Neutrophil (primary cell): ENCODE data around the gene TNFRSF19.

Experiments
- H3K27ac ChIP-seq: fragments of 200-600 bp; sonication (generic); 2 replicates; pipeline ENCODE4 v1.5.1; 2016; ENCODE audit warnings: mild to moderate bottlenecking, moderate library complexity
- H3K27me3 ChIP-seq: fragments of 200-600 bp; sonication (generic); 2 replicates; pipeline ENCODE4 v1.6.0; 2016; ENCODE audit warnings: mild to moderate bottlenecking
- H3K36me3 ChIP-seq: fragments of 200-600 bp; sonication (generic); 2 replicates; pipeline ENCODE4 v1.5.1; 2017
- H3K4me1 ChIP-seq, 2 experiments: fragments of 200-600 bp in 1 of 2; sonication (generic) in 1 of 2; 1 replicate in 1 of 2; 2 replicates in 1 of 2; pipeline versions ENCODE4 v1.5.1 to v1.6.1; 2013 to 2016; ENCODE audit warnings: low read depth in 1 of 2, low read length in 1 of 2, mild to moderate bottlenecking in 1 of 2, moderate library complexity in 1 of 2; ENCODE audit not compliant: control insufficient read depth in 1 of 2, insufficient read depth in 1 of 2
- H3K4me3 ChIP-seq, 2 experiments: fragments of 200-600 bp in 1 of 2; sonication (generic) in 1 of 2; 1 replicate in 1 of 2; 2 replicates in 1 of 2; pipeline ENCODE4 v1.5.1; 2013 to 2016; ENCODE audit warnings: low read depth in 1 of 2, low read length in 1 of 2, mild to moderate bottlenecking in 1 of 2, moderate library complexity in 1 of 2
- H3K9me3 ChIP-seq: fragments of 200-600 bp; sonication (generic); 2 replicates; pipeline ENCODE4 v1.5.1; 2016
- CTCF ChIP-seq: fragments of 200-600 bp; sonication (generic); IDR thresholded peaks from 2 replicates; pipeline ENCODE4 v1.5.1; 2016; ENCODE audit warnings: antibody characterized with exemption

The TNFRSF19 gene

GRCh38 chr13:23680845-23681669 lies 110.8 kb downstream of the TNFRSF19 start:
- Histone ChIP-seq H3K36me3 (no peaks in the 10 kb centered on the region), H3K4me1 (no peaks in the 10 kb centered on the region), H3K4me3 (no peak overlapping the region), H3K9me3 (no peaks in the 10 kb centered on the region), H3K27ac (no peak overlapping the region), H3K27me3 (no peaks in the 10 kb centered on the region)
- no peak for TF ChIP-seq CTCF

DNA sequence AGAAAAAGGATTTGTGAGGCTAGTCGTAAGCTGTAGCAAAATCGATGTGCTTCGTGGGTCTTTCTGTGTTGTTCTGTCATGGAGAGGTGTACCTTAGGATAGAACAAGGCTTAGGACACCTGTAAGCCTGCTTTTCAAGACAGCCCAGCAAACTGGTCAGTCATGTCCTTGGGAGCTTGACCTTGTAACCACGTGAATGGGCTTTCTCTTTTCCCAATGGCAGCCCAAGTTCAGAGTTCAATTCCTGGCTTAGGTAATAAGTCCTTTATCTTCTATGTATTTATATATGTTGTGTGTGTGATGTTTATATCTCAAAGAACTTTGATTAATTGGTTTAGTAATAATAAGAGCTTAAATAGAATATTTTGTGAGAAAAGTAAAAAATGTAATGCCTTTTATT lies 112.9 kb downstream of the TNFRSF19 start:
- H3K4me3 ChIP-seq: no peak overlapping the region
- no peak for TF ChIP-seq CTCF
- H3K27me3 ChIP-seq: no peaks in the 10 kb centered on the region
- no peaks in the 10 kb centered on the region for H3K4me1 ChIP-seq
- no peaks in the 10 kb centered on the region for H3K9me3 ChIP-seq
- no peak overlapping the region for H3K27ac ChIP-seq
- no peaks in the 10 kb centered on the region for H3K36me3 ChIP-seq

- Histone ChIP-seq H3K36me3 (no peaks in the 10 kb centered on the region), H3K4me3 (no peak overlapping the region), H3K4me1 (no peaks in the 10 kb centered on the region), H3K9me3 (no peaks in the 10 kb centered on the region), H3K27ac (no peak overlapping the region), H3K27me3 (no peaks in the 10 kb centered on the region)
- TF ChIP-seq CTCF: no peak
These were observed 114.4 kb downstream of the TNFRSF19 start for GRCh38 chr13:23684647-23685046.

DNA sequence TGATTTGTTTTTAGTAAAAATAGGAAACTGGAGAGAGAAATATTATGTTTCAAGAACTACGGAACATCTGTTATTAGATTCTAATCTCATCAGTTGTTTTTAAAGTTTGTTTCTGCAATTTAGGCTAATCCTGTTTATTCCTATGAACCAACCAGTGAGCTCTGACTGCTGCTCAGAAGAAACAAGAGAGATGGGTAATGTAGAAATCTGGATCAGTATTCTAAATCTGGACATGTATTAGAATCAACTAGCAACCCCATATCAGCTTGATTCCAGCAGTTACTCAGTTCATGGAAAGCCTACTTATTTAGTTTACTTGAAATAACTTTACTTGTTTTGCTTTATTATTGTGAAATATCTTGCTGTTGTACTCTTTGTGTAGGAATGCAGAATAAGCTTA lies 115.2 kb downstream of the TNFRSF19 start:
- no peaks in the 10 kb centered on the region for H3K4me1 ChIP-seq
- H3K4me3 ChIP-seq: no peak overlapping the region
- H3K27me3 ChIP-seq: no peaks in the 10 kb centered on the region
- no peak for TF ChIP-seq CTCF
- H3K27ac ChIP-seq: no peak overlapping the region
- no peaks in the 10 kb centered on the region for H3K9me3 ChIP-seq
- no peaks in the 10 kb centered on the region for H3K36me3 ChIP-seq

GRCh38 chr13:23686948-23687347 lies 116.7 kb downstream of the TNFRSF19 start:
- Histone ChIP-seq H3K4me1 (no peaks in the 10 kb centered on the region), H3K4me3 (no peak overlapping the region), H3K36me3 (no peaks in the 10 kb centered on the region), H3K27me3 (no peaks in the 10 kb centered on the region), H3K27ac (no peak overlapping the region), H3K9me3 (no peaks in the 10 kb centered on the region)
- TF ChIP-seq CTCF: no peak
